ENCODE results near the gene STK38.
A peak's percentile ranks its signal among the peaks of the same experiment; 100 is the strongest.

The STK38 gene

DNA sequence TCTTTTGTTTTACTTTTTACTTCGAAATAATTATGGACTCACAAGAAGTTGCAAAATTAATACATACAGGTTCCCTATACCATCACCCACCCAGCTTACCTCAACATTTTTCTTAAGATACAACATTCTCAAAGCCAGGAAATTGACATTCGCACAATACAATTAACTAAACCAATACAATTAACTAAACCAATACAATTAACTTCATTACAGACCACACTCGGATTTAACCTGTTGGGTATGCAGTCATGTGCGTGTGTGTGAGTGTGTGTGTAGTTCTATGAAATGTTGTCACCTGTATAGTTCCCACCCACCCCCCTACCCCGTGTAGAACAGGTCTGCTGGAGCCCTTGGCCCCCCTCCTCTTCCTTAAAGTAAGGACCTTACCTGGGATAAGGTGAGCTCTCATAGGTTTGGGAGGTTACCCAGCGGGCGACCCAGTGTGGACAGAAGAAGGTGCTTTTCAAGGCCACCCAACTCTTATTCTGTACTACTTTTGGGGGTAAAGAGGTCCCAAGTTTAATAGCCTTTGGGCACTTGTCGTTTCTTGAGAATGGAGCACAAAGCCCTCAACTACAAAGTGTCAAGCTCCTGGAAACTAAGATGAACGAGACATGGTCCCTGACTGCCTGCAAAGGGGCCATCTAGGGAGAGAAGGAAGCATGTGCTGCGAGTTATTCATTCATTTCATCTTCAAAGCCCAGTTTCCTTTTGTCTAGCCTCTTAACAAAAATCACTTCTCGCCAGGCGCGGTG is 544 bp upstream of the STK38 start:
- TF ChIP-seq, protein P1, sequence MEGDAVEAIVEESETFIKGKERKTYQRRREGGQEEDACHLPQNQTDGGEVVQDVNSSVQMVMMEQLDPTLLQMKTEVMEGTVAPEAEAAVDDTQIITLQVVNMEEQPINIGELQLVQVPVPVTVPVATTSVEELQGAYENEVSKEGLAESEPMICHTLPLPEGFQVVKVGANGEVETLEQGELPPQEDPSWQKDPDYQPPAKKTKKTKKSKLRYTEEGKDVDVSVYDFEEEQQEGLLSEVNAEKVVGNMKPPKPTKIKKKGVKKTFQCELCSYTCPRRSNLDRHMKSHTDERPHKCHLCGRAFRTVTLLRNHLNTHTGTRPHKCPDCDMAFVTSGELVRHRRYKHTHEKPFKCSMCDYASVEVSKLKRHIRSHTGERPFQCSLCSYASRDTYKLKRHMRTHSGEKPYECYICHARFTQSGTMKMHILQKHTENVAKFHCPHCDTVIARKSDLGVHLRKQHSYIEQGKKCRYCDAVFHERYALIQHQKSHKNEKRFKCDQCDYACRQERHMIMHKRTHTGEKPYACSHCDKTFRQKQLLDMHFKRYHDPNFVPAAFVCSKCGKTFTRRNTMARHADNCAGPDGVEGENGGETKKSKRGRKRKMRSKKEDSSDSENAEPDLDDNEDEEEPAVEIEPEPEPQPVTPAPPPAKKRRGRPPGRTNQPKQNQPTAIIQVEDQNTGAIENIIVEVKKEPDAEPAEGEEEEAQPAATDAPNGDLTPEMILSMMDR (IDR thresholded peaks at IDR 0.05; ENCODE audit: extremely low read depth, missing control alignments): no peak

DNA sequence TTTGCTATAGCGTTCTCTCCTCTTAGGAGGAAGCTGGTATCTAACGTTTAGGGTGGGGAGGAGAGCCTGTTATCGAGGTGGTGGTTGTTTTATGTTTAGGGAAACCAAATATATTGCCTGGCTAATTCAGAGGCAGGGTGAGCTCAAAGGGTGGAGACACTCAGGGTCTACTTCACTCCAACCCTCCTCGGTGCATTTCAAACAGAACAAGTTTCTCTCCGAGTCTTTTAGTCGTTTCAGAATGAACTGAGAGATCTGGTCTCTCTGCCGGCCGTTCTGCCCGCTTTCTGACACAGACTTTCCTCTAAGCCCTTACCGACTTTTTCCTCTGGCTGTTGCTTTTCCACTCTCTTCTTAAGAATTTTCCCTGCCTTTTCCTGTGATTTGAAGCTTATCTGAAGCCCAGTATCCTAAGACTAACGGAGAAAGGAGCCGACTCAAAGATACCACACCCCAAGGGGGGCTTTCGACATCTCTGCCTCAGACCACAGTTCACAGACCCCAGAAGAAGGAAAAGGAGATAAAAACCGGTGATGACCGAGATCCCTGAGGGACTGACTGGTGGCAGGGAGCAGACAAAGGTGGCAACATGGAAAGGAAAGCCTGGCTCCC is 865 bp downstream of the STK38 start:
- TF ChIP-seq, protein P1 (IDR thresholded peaks at IDR 0.05; ENCODE audit: extremely low read depth, missing control alignments): no peak
- peak; percentile 24 for DNase-seq (ENCODE audit: low spot score)

More for the DNA sequence above, 544 bp upstream of the STK38 start:
- no peak for DNase-seq (ENCODE audit: low spot score)

DNA sequence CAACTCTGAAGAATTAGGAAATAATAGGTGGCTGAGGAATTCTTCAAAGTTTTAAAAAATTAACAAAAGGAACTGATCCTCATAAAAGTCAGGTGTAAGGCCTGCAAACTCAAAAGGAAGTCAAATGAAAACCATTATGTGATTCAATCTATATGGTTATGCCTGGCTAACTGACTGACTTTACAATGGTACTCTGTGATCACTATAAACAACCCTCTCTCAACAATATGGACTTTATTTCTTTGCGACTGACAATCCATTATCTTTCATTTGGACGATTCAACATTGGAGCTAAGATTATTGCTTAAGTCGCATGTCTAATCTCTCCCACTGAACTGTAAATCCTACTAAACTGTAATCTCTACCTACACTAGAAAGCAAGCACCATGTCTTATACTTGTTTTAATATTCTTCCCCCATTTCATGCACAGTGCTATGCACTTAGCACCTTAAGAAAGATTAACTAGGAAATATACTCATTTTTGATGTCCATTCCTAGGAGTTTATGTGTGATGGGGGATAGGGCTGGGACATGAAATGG is 1.4 kb downstream of the STK38 start:
- no peak for DNase-seq (ENCODE audit: low spot score)
- TF ChIP-seq, protein P1 (IDR thresholded peaks at IDR 0.05; ENCODE audit: extremely low read depth, missing control alignments): no peak

DNA sequence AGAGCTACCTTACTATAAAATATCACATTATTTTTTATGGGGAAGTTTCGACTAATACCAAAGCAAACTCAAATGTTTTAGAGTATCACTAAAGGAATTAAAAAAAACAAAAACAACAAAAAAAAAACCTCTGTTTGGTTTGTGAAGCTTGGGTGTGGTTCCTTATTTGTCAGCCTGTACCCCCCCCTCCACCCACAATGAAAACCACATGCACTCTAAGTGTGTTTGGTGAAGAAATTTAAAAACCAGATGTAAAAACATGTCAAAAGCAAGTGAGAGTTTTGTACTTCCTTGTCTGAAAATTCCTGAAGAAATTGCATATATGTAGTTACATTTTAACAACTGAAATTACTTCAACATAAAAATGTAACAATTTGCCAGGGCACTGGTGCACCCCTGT is 3.1 kb downstream of the STK38 start:
- peak; percentile 36 for DNase-seq (ENCODE audit: low spot score)
- TF ChIP-seq, protein P1 (IDR thresholded peaks at IDR 0.05; ENCODE audit: extremely low read depth, missing control alignments): no peak

DNA sequence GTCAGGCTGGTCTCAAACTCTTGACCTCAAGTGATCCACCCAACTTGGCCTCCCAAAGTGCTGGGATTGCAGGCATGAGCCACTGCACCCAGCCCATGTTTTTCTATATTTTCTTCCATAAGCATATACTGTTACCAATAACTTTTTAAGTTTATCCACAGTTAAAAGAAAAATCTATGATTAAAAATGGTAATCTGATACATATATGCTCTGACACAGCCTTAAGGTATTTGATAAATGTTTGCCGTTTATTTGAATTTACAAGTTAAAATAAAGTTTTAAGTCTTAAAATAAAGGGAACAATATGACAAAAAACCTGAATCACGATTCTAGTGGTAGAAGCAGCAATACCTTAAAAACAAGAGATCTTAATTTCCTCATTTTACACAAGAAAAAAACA is 5.2 kb downstream of the STK38 start:
- TF ChIP-seq, protein P1 (IDR thresholded peaks at IDR 0.05; ENCODE audit: extremely low read depth, missing control alignments): no peak
- DNase-seq (ENCODE audit: low spot score): no peak

DNA sequence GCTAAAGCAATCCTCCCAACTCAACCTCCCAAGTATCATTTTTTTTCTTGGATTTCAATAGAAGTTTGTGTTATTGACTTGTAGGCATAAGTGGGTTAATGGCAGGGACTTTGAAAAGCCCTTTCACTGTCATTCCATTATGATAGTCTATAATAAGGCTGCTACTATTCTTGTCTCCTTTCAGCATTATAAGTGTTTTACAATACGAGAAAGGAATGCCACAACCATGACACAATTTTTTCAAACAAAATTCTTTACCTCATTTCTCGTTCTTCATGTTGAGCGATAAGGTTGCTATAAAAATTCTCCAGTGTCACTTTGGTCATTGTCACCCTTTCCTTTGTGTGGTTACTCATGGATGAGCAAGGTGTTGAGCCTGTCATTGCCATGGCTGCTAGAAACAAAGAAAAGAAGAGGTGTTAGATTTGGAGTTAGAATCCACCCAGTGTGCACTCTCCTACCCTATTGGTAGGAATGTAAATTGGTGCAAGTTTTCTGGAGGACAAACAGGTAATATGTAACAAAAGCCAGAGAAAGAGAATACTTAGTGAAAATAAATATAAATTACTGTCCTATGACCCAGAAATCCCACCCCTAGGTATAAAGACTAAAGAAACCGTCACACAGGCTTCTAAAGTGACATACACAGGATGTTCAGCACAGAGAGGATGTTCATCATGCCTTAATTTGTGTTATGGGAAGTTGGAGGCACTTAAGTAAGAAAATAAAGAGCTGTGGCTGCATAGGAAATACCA is 7.3 kb downstream of the STK38 start:
- DNase-seq (ENCODE audit: low spot score): no peak
- TF ChIP-seq, protein P1 (IDR thresholded peaks at IDR 0.05; ENCODE audit: extremely low read depth, missing control alignments): no peak

All from GM20000 (cell line).